Fibroblast of the aortic adventitia (primary cell): ENCODE data around the gene RFT1. TPM values are rescaled to one million over a fixed set of nuclear protein-coding genes. Genes with fewer than 3 reads are reported as not detected.

Experiments used
- DNase-seq: peaks from one replicate; pipeline ENCODE4 v3.0.0-alpha.2; 2010; ENCODE audit warnings: low read depth
- H3K4me3 ChIP-seq: 2 replicates; pipeline ENCODE4 v1.5.1; 2011; ENCODE audit warnings: low read depth, mild to moderate bottlenecking, control low read depth, low read length, moderate library complexity
- CTCF ChIP-seq: IDR thresholded peaks from 2 replicates; pipeline ENCODE4 v1.5.1; 2011; ENCODE audit warnings: mild to moderate bottlenecking, low read length, control low read depth, inconsistent platforms; ENCODE audit not compliant: insufficient read depth
- total RNA-seq: library from RNA; depleted of rRNA; stranded (reverse); fragments of >200 nt; gene quantifications from 2 replicates; pipeline ENCODE4 v1.2.3, GENCODE V29; 2012; ENCODE audit warnings: low replicate concordance

Gene RFT1
- total RNA-seq, 1 donor: 15.4 TPM

GRCh38 chr3:53134631-53135232 is 4.5 kb upstream of the RFT1 start:
- no peak overlapping the region for H3K4me3 ChIP-seq
- peak; percentile 72 for DNase-seq
- peak; percentile 84 for TF ChIP-seq CTCF

- no peak overlapping the region for H3K4me3 ChIP-seq
- no peak for TF ChIP-seq CTCF
- no peak for DNase-seq
These were observed 2.1 kb upstream of the RFT1 start for GRCh38 chr3:53132347-53132746.

GRCh38 chr3:53131096-53131495 is 861 bp upstream of the RFT1 start:
- no peak for DNase-seq

GRCh38 chr3:53129344-53129743 is 891 bp downstream of the RFT1 start:
- no peak for TF ChIP-seq CTCF
- H3K4me3 ChIP-seq: peak overlapping the region; percentile 95
- DNase-seq: no peak

More at GRCh38 chr3:53131096-53131495, 861 bp upstream of the RFT1 start:
- TF ChIP-seq CTCF: no peak
- peak overlapping the region; percentile 95 for H3K4me3 ChIP-seq

GRCh38 chr3:53126601-53127000 is 3.6 kb downstream of the RFT1 start:
- DNase-seq: no peak
- no peak for TF ChIP-seq CTCF
- H3K4me3 ChIP-seq: no peak overlapping the region

GRCh38 chr3:53123953-53124352 is 6.3 kb downstream of the RFT1 start:
- DNase-seq: no peak
- no peak overlapping the region for H3K4me3 ChIP-seq
- no peak for TF ChIP-seq CTCF

GRCh38 chr3:53123510-53123909 is 6.7 kb downstream of the RFT1 start:
- no peak for DNase-seq
- TF ChIP-seq CTCF: no peak
- no peak overlapping the region for H3K4me3 ChIP-seq
